ENCODE data around the gene SNAI1. TPM values are rescaled to one million over a fixed set of nuclear protein-coding genes. Genes with fewer than 3 reads are reported as not detected.
"Not testable (repeated sequence)": the region's sequence is repeated elsewhere in the genome, so short reads cannot be mapped to it uniquely, and the experiment has no call there.

Gene SNAI1
- 10 to 100 TPM in 3 of 4 donors, 1 to 10 TPM in 1; 10.0 to 14.3 (median 12.4) TPM for polyA plus RNA-seq (ENCODE audit: insufficient read length in 4 of 4)

DNA sequence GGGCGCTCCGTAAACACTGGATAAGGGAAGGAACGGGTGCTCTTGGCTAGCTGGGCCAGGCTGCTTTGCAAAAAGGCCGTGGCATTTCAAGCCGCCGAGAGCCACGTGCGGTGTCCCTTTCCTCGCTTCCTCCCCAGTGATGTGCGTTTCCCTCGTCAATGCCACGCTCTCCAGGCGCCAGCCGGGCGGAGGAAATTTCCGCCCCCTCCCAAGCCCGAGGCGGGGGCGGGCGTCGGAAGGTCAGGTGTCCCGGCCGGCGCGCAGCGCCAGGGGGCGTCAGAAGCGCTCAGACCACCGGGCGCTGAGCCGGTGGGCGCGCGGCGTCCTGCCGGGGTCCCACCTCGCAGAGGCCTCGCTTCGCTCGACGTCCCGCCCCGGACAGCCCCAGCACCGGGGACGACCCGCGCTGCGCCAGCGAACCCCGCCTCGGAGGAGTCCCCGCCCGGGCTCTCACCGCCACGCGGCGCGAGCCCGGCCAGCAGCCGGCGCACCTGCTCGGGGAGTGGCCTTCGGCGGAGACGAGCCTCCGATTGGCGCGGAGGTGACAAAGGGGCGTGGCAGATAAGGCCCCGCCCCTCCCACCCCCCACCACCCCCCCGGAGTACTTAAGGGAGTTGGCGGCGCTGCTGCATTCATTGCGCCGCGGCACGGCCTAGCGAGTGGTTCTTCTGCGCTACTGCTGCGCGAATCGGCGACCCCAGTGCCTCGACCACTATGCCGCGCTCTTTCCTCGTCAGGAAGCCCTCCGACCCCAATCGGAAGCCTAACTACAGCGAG, at the start of gene SNAI1:
Gene SNAI1 (plus strand): TSS at position 635 of the 777 bp plus-strand sequence. CDS start 80 bp downstream, at position 715.
- peak; percentile 68 to 75 (median 70) for DNase-seq (ENCODE audit: low read depth in 4 of 4, low spot score in 3 of 4)

GRCh38 chr20:49935746-49936152, 47.0 kb upstream of the SNAI1 start:
- no peak for DNase-seq (ENCODE audit: low read depth in 4 of 4, low spot score in 3 of 4)

GRCh38 chr20:49936153-49937026, 46.4 kb upstream of the SNAI1 start, which contains the start of gene RNF114:
RNF114 (plus strand) TSS chr20:49936397; CDS start chr20:49936413, 16 bp downstream.
- peak; percentile 84 to 89 (median 86) for DNase-seq (ENCODE audit: low read depth in 4 of 4, low spot score in 3 of 4)

DNA sequence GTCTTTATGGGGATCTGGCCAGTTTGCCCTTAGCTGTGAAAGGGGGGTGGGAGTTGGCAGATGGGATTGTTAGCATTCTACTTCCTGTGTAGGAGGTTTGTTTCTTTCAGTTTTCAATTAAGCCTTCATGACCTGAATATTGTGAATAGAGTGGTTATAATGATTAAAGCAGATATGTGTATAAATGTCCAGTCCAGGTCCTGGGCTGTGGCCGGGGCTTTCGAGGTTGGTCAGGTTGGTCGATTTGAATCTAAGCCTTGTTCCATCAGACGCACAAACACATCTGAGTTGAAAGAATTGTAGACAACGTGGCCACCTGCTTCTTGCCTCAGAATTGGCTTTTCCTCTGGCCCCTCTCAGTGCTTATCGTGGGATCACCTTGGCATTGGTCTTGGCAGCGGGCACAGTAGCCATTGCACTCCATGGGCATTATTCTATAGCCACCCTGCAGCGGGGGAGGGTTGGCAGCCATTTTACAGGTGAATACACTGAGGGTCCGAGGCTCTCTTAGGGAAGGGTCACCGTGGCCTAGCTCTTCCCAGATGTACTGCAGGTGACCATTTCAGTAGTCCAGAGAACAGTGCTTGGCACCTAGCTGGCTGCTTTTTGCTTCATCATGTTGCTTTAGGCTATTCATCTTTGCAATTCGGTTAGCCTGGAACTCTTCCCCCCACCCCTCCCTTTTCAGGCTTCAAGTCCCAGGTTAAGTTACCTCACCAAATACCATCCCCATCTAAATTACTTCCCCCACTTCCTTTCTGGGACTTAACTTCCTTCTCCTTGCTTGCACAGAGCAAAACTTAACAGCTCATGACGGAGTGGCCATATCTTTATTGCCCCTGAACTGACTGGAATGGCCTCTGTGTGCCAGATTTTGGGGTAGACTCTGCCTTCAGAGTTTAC, 45.5 kb upstream of the SNAI1 start:
- no peak for DNase-seq (ENCODE audit: low read depth in 4 of 4, low spot score in 3 of 4)

DNA sequence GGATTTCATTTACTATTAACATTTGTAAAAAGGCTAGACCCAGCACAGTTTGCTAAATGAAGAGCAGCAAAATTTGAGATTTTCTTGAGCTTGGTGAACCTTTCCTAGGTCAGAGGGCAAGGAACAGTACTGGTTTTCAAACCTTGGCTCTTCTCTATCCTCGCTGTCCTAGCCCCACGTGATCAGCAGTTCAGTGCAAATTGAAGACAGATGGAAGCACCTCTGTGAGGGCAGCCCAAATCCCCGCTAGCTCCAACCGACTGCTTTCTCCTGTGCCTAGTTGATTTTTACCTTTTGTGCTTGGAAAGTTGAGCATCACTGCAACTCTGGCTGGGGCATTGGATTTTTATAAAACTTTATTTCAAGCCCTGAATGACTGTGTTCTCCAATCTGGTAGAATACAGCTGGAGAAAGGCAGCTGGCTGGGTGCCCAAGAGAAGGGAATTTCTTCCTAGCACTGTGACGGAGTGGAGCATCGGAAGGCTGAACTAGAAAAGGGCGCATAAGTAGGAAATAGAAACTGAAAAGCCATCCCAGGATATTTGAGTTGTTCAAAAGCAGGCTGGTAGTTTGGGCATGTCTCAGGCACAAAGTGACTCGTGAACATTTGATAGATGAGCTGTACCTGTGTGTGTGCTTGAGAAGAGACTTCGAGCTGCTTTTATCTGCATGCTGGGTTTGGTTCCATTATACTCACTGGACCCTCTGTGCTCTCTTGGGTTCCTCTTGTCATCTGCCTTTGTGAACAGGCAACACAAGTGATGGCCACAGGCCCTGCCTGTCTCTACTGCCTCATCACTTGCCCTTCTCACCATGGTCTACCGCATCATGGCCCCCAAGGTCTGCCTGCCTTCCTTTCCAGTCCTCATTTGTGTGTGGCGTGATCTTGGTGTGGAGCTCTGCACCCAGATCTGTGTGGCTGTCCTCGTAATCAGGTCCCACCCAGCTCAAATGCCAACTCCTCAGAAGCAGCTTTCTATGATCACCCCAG, 44.3 kb upstream of the SNAI1 start:
- DNase-seq (ENCODE audit: low read depth in 4 of 4, low spot score in 3 of 4) = no peak

GRCh38 chr20:49941456-49941855, 41.3 kb upstream of the SNAI1 start:
- DNase-seq (ENCODE audit: low read depth in 4 of 4, low spot score in 3 of 4) = no peak

GRCh38 chr20:49942303-49942702, 40.5 kb upstream of the SNAI1 start:
- DNase-seq (ENCODE audit: low read depth in 4 of 4, low spot score in 3 of 4) = no peak

DNA sequence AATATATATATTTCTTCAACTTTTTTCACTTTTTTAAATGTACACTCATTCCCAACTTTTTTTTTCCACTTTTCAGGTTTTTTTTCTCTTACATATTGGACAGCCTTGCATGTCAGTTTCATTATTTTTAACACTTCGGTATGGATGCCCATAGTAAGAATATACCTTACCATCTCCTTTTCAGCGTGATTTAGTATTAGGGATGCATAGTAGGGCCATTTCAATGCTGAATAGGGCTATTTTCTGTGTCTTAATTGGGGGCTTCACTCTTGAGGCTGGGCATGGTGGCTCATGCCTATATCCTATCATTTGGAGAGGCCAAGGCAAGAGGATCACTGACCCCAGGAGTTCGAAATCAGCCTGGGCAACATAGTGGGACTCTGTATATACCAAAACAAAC, 39.8 kb upstream of the SNAI1 start:
- DNase-seq (ENCODE audit: low read depth in 4 of 4, low spot score in 3 of 4) = no peak

- DNase-seq (ENCODE audit: low read depth in 4 of 4, low spot score in 3 of 4) = no peak
Observed at GRCh38 chr20:49945306-49945700, 37.5 kb upstream of the SNAI1 start.

DNA sequence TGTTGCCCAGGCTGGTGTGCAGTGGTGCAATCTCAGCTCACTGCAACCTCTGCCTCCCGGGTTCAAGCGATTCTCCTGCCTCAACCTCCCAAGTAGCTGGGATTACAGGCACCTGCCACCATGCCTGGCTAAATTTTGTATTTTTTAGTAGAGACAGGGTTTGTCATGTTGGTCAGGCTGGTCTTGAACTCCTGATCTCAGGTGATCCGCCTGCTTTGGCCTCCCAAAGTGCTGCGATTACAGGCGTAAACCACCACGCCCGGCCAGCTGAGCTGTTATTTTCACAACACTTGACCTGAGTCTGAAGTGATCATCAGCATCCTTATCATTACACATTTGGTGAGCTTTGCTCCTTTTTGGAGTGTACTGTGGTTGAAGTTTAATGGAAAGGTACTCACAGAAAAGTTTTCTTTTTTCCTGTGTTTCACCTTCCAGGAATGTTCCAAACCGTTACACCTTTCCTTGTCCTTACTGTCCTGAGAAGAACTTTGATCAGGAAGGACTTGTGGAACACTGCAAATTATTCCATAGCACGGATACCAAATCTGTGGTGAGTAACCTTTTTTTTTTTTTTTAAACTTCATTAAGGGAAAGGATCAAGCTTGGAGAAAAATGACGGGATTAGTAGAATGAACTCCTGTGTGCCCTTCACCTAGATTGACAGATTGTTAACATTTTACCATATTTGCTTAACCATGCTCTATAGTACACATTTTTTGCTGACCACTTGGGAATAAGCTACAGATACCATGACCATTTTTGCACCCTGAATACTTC, 36.9 kb upstream of the SNAI1 start:
- no peak for DNase-seq (ENCODE audit: low read depth in 4 of 4, low spot score in 3 of 4)

DNA sequence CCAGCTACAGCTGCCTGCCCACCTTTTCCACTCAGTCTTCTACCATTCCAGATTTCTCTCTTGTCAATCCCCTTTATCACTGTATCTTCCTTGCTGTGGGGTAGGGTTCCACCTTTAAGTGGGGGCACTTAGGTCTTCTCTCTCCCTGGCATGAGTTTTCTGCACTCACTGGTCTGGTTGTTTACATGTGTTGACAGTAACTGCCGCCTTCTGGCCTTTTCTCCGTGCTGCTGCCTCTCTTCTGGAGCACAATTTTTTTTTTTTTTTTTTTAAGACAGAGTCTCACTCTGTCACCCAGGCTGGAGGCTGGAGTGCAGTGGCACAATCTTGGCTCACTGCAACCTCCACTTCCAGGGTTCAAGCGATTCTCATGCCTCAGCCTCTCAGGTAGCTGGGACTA, 34.6 kb upstream of the SNAI1 start:
- no peak for DNase-seq (ENCODE audit: low read depth in 4 of 4, low spot score in 3 of 4)

GRCh38 chr20:49948809-49949507, 33.8 kb upstream of the SNAI1 start:
- no peak for DNase-seq (ENCODE audit: low read depth in 4 of 4, low spot score in 3 of 4)

DNA sequence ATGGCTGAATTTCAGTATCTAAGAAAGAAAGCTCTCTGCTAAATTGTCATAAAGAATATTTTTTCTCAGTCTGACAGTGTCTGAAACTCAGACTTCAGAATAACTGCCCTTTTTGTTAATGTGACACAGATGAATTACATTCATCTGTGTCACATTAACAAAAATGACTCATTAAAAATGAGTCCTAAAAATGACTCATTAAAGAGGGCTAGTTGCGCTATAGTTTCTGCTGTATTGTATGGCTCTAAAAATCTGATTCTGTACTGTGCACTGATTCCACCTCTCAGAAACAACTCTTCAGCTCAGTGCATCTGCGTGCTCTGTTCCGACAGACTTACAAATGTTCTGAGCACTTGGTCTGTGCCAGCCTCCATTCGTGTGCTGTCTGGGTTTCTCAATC, 31.6 kb upstream of the SNAI1 start:
- no peak for DNase-seq (ENCODE audit: low read depth in 4 of 4, low spot score in 3 of 4)

DNA sequence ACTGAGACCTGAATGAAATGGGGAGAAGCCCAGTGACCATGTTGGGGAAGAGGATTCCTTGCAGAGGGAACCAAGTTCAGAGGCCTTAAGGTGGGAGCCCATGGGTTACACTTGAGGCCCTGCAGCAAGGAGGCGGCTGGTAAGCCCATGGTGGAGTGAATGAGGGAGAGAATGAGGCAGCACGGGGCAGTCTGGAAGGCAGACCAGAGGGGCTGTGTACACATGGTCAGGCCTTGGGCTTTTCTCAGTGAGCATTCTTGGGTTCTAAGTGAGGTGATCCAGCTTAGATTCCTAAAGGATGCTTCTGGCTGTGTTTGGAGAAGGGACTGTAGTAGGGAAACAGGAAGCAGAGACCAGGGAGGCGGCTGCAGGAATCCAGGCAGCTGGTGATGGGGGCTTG, 27.6 kb upstream of the SNAI1 start:
- DNase-seq (ENCODE audit: low read depth in 4 of 4, low spot score in 3 of 4) = no peak

- DNase-seq (ENCODE audit: low read depth in 4 of 4, low spot score in 3 of 4) = not testable (repeated sequence)
Observed at GRCh38 chr20:49955830-49956396, 26.9 kb upstream of the SNAI1 start.

DNA sequence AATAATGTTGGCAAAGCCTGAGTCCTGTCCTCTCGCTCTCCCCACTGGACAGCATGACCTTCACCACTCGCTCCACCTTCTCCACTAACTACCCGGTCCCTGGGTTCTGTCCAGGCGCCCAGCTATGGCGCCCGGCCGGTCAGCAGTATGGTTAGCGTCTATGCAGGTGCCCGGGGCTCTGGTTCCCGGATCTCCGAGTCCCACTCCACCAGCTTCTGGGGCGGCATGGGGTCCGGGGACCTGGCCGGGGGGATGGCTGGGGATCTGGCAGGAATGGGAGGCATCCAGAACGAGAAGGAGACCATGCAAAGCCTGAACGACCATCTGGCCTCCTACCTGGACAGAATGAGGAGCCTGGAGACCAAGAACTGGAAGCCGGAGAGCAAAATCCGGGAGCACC, 26.1 kb upstream of the SNAI1 start:
- no peak for DNase-seq (ENCODE audit: low read depth in 4 of 4, low spot score in 3 of 4)

DNA sequence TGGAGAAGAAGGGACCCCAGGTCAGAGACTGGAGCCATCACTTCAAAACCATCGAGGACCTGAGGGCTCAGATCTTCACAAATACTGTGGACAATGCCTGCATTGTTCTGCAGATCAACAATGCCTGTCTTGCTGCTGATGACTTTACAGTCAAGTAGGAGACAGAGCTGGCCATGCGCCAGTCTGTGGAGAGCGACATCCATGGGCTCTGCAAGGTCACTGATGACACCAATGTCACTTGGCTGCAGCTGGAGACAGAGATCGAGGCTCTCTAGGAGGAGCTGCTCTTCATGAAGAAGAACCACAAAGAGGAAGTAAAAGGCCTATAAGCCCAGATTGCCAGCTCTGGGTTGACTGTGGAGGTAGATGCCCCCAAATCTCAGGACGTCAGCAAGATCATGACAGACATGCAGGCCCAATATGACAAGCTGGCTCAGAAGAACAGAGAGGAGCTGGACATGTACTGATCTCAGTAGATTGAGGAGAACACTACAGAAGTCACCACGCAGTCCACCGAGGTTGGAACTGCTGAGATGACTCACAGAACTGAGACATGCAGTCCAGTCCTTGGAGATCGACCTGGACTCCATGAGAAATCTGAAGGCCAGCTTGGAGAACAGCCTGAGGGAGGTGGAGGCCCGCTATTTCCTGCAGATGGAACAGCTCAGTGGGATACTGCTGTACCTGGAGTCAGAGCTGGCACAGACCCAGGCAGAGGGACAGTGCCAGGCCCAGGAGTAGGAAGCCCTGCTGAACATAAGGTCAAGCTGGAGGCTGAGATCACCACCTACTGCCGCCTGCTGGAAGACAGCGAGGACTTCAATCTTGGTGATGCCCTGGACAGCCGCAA, 25.5 kb upstream of the SNAI1 start:
- DNase-seq (ENCODE audit: low read depth in 4 of 4, low spot score in 3 of 4) = not testable (repeated sequence)
